HepG2 (cell line): ENCODE data around the gene SREK1. TPM values are rescaled to one million over a fixed set of nuclear protein-coding genes. Genes with fewer than 3 reads are reported as not detected.

Source experiments
- ATAC-seq: fragments of 200-7000 bp; cut with Tn5 transposase; 3 replicates; pipeline ENCODE4 v1.9.1; 2020; ENCODE audit warnings: mild to moderate bottlenecking, moderate library complexity
- BruUV-seq: library from RNA; stranded (reverse); fragments of 400-500 nt; replicated peaks from 2 replicates; lab custom pipeline; 2021; lab: Mats Ljungman, UMichigan
- CTCF ChIA-PET: fragments of 300-600 bp; formaldehyde crosslinking; extraction: SDS; loops from one replicate; lab custom pipeline; 2021; ENCODE audit warnings: low total read pairs, inconsistent platforms, low intra/inter-chr PET ratio; lab: Yijun Ruan, JAX
- POLR2A ChIA-PET: fragments of 350-600 bp; sonication (Branson Sonifier 250); formaldehyde crosslinking; loops from one replicate; lab custom pipeline; 2020; ENCODE audit warnings: antibody characterized with exemption, inconsistent platforms; lab: Yijun Ruan, JAX
- DNase-seq: peaks from one replicate; pipeline ENCODE4 v3.0.0-alpha.2; 2015; ENCODE audit warnings: low spot score
- FAIRE-seq: peaks from 3 replicates; lab custom pipeline; 2011; peaks lifted over from hg19 to GRCh38; lab: Jason Lieb, UNC
- H2AFZ ChIP-seq: one replicate; pipeline ENCODE4 v1.6.1; 2011; ENCODE audit warnings: low read length, inconsistent platforms
- H3K27ac ChIP-seq: fragments of 300-600 bp; 3 replicates; pipeline ENCODE4 v1.8.0; 2011; ENCODE audit warnings: mixed run types, mild to moderate bottlenecking, mixed read lengths, low read length, inconsistent platforms; ENCODE audit not compliant: insufficient read depth; ENCODE audit errors: extremely low read length
- H3K27me3 ChIP-seq, 2 experiments: fragments of 200-600 bp in 1 of 2; 2 replicates in 1 of 2; 3 replicates in 1 of 2; pipeline versions ENCODE4 v1.6.0 to v1.8.0; 2011; ENCODE audit warnings: low read length in 2 of 2, mild to moderate bottlenecking in 2 of 2, moderate library complexity in 2 of 2, inconsistent platforms in 1 of 2; ENCODE audit not compliant: insufficient read depth in 2 of 2, control insufficient read depth in 1 of 2
- H3K36me3 ChIP-seq, 2 experiments: fragments of 200-600 bp in 1 of 2; replicated peaks in 1 of 2; 2 replicates in 1 of 2; 3 replicates in 1 of 2; pipeline versions ENCODE4 v1.5.1 to v1.8.0; 2011; ENCODE audit warnings: low read length in 2 of 2, inconsistent platforms in 1 of 2; ENCODE audit not compliant: insufficient read depth in 2 of 2, control insufficient read depth in 1 of 2
- H3K4me1 ChIP-seq: 2 replicates; pipeline ENCODE4 v1.5.1; 2012; ENCODE audit warnings: low read length, inconsistent platforms; ENCODE audit not compliant: insufficient read depth
- H3K4me2 ChIP-seq: 2 replicates; pipeline ENCODE4 v1.6.0; 2011; ENCODE audit warnings: low read depth, low read length, inconsistent platforms
- H3K4me3 ChIP-seq, 3 experiments: fragments of 200-600 bp in 1 of 3; sonication (generic), shearing (Covaris generic) in 1 of 3; replicated peaks in 1 of 3; 2 replicates each; pipeline ENCODE4 v1.5.1; 2011 to 2016; ENCODE audit warnings: low read length in 3 of 3, inconsistent platforms in 2 of 3, low read depth in 2 of 3, mild to moderate bottlenecking in 2 of 3, control low read depth in 1 of 3, mixed read lengths in 1 of 3; ENCODE audit not compliant: insufficient read depth in 1 of 3
- H3K79me2 ChIP-seq: one replicate; pipeline ENCODE4 v1.6.1; 2011; ENCODE audit warnings: low read length, inconsistent platforms; ENCODE audit not compliant: insufficient read depth
- H3K9ac ChIP-seq: 2 replicates; pipeline ENCODE4 v1.6.0; 2011; ENCODE audit warnings: mild to moderate bottlenecking, low read depth, low read length, inconsistent platforms; ENCODE audit not compliant: insufficient read depth
- H3K9me3 ChIP-seq: 2 replicates; pipeline ENCODE4 v1.5.1; 2012; ENCODE audit warnings: mild to moderate bottlenecking, low read length
- H4K20me1 ChIP-seq: 2 replicates; pipeline ENCODE4 v1.6.0; 2011; ENCODE audit warnings: inconsistent platforms, mild to moderate bottlenecking, low read length, moderate library complexity; ENCODE audit not compliant: insufficient read depth
- BCL3 ChIP-seq: sonication (generic); formaldehyde crosslinking; IDR thresholded peaks from 2 replicates; pipeline ENCODE4 v1.5.1; 2020; ENCODE audit warnings: mild to moderate bottlenecking, missing genetic modification reagents, moderate library complexity
- HDAC1 ChIP-seq: sonication (generic); formaldehyde crosslinking; IDR thresholded peaks from 2 replicates; pipeline ENCODE4 v1.5.1; 2020; ENCODE audit warnings: mild to moderate bottlenecking, missing genetic modification reagents
- JUND ChIP-seq: sonication (generic); formaldehyde crosslinking; IDR thresholded peaks from 2 replicates; pipeline ENCODE4 v1.8.0; 2022; ENCODE audit warnings: mild to moderate bottlenecking, missing genetic modification reagents
- KLF6 ChIP-seq: IDR thresholded peaks from 2 replicates; pipeline ENCODE4 v1.8.0; 2016; ENCODE audit warnings: missing biosample characterization, missing genetic modification reagents
- PBX3 ChIP-seq: sonication (generic); formaldehyde crosslinking; IDR thresholded peaks from 2 replicates; pipeline ENCODE4 v1.8.1; 2023; ENCODE audit warnings: missing genetic modification reagents, inconsistent platforms, borderline replicate concordance
- RCOR2 ChIP-seq: IDR thresholded peaks from 2 replicates; pipeline ENCODE4 v1.6.1; 2016; ENCODE audit warnings: missing biosample characterization, missing genetic modification reagents
- RFX3 ChIP-seq: IDR thresholded peaks from 2 replicates; pipeline ENCODE4 v1.6.1; 2016; ENCODE audit warnings: missing biosample characterization, missing genetic modification reagents
- SMC3 ChIP-seq: IDR thresholded peaks from 2 replicates; pipeline ENCODE4 v1.6.1; 2011; ENCODE audit warnings: low read length, improper control_type of control experiment
- ZFYVE20 ChIP-seq: sonication (generic); formaldehyde crosslinking; IDR thresholded peaks from 2 replicates; pipeline ENCODE4 v1.8.0; 2023; ENCODE audit warnings: low read depth, mild to moderate bottlenecking, moderate library complexity, missing genetic modification reagents, borderline replicate concordance
- ZHX2 ChIP-seq, 2 experiments: sonication (generic) in 1 of 2; formaldehyde crosslinking in 1 of 2; IDR thresholded peaks; 2 replicates each; pipeline versions ENCODE4 v1.6.1 to v1.9.0; 2014 to 2022; ENCODE audit warnings: antibody characterized with exemption in 1 of 2, borderline replicate concordance in 1 of 2, inconsistent platforms in 1 of 2, low read depth in 1 of 2, missing genetic modification reagents in 1 of 2
- ZNF430 ChIP-seq: sonication (generic); formaldehyde crosslinking; IDR thresholded peaks from 2 replicates; pipeline ENCODE4 v1.9.0; 2021; ENCODE audit warnings: mild to moderate bottlenecking, missing genetic modification reagents
- WGBS: methylation state at CpG from one replicate; pipeline ENCODE4 v1.1.6; 2017; ENCODE audit warnings: low lambda C conversion rate; 5-methylcytosine and 5-hydroxymethylcytosine counted together
- in situ Hi-C: cut with HindIII; loops from 2 replicates; pipeline ENCODE4 v1.10.0; 2017; ENCODE audit warnings: low pct_unique_long_range_greater_than_20kb; ENCODE audit not compliant: extremely low pct_ligation_motif_present
- intact Hi-C: fragments of 100-400 bp; cut with micrococcal nuclease; formaldehyde crosslinking; loops from one replicate; pipeline ENCODE4 v1.10.0; 2022; ENCODE audit not compliant: unreplicated experiment
- polyA plus RNA-seq, 8 experiments: library from polyadenylated mRNA; depleted of rRNA in 3 of 8; stranded (reverse) in 7 of 8; unstranded in 1 of 8; fragments of >200 nt; fragmentation: Illumina TruSeq in 4 of 8; extraction: Trizol in 4 of 8; gene quantifications; 2 replicates each; pipeline versions ENCODE4 v1.2.1 to v1.2.3, GENCODE V29; 2011 to 2016; ENCODE audit warnings: low read depth in 4 of 8, missing spikeins in 1 of 8, mixed read lengths in 1 of 8; ENCODE audit not compliant: insufficient read depth in 1 of 8
- total RNA-seq, 5 experiments: library from RNA; depleted of rRNA; stranded (reverse); fragments of >200 nt; fragmentation: Illumina TruSeq; extraction: Trizol; gene quantifications; 2 replicates each; pipeline ENCODE4 v1.2.3, GENCODE V29; 2016; ENCODE audit warnings: low read depth in 1 of 5

Gene SREK1
- total and polyA plus RNA-seq, 2 of the 13 experiments (the other 11 are each of a cell fraction or from before 2014, with no cell fraction given): 60.6 to 90.9 TPM

- Histone ChIP-seq H3K9ac (no peak overlapping the region), H3K4me2 (no peak overlapping the region), H3K79me2 (no peaks in the 10 kb centered on the region), H3K27ac (no peak overlapping the region), H2AFZ (no peak overlapping the region), H4K20me1 (no peaks in the 10 kb centered on the region), H3K36me3 (no peaks in the 10 kb centered on the region), H3K4me3 (no peak overlapping the region), H3K27me3 (no peaks in the 10 kb centered on the region), H3K4me1 (no peaks in the 10 kb centered on the region), H3K9me3 (peaks cover 10% of the 10 kb centered on the region)
- FAIRE-seq (no peak), DNase-seq (no peak), ATAC-seq (no peak; the same call in 1 of the 3 replicates)
- no TSS peak for BruUV-seq
- in situ Hi-C loops (no loop called here), intact Hi-C loops (no loop called here)
- ChIA-PET POLR2A (no interaction called here), CTCF (no interaction called here)
- TF ChIP-seq KLF6 (CRISPR knock-in tag): no peak
- TF ChIP-seq RFX3 (CRISPR knock-in tag): no peak
- TF ChIP-seq ZFYVE20 (CRISPR knock-in tag): no peak
- no peak for TF ChIP-seq BCL3 (CRISPR knock-in tag)
- TF ChIP-seq JUND: no peak
- no peak for TF ChIP-seq ZNF430
- no peak for TF ChIP-seq RCOR2 (CRISPR knock-in tag)
- no peak for TF ChIP-seq HDAC1 (CRISPR knock-in tag)
- TF ChIP-seq ZHX2 (IDR thresholded peaks at IDR 0.05; ENCODE audit: low read depth): no peak
- no peak for TF ChIP-seq ZHX2 (CRISPR knock-in tag; IDR thresholded peaks at IDR 0.05; ENCODE audit: borderline replicate concordance)
- no peak for TF ChIP-seq SMC3
- TF ChIP-seq PBX3 (CRISPR knock-in tag): no peak
- 80% methylated on average over 1 of the region's 2 CpGs for WGBS
These were observed 43.2 kb upstream of the SREK1 start for GRCh38 chr5:66100851-66101250.
